GM19463 (cell line): ENCODE data around the gene CST6.

Source experiments
- ATAC-seq: cut with Tn5 transposase; IDR thresholded peaks from one replicate; pipeline ENCODE4 v1.9.1; 2021; ENCODE audit warnings: mild to moderate bottlenecking, moderate library complexity; ENCODE audit not compliant: unreplicated experiment

CST6 gene, protein sequence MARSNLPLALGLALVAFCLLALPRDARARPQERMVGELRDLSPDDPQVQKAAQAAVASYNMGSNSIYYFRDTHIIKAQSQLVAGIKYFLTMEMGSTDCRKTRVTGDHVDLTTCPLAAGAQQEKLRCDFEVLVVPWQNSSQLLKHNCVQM

DNA sequence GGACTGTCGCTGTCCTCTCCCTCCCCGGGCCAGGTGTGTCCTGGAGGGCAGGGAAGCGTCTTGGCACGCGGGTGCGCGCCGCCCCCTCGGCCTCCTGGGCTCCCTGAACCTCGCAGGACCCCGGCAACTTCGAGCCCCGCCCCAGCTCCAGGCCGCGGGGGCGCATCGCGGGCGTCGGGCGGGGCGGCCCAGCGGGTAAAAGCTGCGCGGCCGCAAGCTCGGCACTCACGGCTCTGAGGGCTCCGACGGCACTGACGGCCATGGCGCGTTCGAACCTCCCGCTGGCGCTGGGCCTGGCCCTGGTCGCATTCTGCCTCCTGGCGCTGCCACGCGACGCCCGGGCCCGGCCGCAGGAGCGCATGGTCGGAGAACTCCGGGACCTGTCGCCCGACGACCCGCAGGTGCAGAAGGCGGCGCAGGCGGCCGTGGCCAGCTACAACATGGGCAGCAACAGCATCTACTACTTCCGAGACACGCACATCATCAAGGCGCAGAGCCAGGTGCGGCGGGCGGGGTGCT, at the start of gene CST6:
CST6 (plus strand) TSS at position 224 of the 519 bp plus-strand sequence; CDS start at position 261, 37 bp downstream.
- ATAC-seq = no peak

DNA sequence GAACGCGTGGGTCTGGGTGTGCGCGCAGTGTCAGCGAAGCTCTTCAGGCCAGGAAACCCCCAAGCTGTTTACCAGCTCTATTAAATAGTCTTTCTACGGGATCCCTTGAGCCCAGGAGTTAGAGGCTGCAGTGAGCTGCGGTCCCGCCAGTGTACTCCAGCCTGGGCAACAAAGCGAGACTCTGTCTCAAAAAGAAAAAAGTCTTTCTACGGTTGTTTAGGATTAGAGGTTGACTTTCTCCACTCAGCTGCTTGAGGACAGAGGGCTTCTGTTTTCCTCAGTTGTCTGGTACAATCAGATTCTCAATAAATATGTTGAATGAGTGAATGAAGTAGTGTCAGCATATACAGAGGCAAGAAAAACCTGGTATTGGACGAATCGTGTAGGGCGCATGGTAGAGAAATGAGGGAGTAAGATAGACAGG, 49.7 kb upstream of the CST6 start:
- ATAC-seq = no peak

DNA sequence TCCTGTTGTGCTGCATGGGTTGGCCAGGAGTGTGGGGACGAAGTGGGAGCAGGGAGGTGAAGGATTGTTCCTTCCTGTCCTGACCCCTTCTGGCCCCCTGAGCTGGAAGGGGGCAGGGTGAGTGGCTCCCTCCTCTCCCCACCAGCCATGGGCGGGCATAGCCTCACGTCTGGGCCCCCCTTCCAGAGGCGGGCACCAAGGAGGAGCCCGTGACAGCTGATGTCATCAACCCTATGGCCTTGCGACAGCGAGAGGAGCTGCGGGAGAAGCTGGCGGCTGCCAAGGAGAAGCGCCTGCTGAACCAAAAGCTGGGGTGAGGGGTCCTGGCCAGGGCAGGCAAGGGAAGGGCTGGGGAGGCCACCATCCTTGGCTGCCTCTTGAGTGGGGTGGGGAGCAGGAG, 46.9 kb upstream of the CST6 start:
- no peak for ATAC-seq

DNA sequence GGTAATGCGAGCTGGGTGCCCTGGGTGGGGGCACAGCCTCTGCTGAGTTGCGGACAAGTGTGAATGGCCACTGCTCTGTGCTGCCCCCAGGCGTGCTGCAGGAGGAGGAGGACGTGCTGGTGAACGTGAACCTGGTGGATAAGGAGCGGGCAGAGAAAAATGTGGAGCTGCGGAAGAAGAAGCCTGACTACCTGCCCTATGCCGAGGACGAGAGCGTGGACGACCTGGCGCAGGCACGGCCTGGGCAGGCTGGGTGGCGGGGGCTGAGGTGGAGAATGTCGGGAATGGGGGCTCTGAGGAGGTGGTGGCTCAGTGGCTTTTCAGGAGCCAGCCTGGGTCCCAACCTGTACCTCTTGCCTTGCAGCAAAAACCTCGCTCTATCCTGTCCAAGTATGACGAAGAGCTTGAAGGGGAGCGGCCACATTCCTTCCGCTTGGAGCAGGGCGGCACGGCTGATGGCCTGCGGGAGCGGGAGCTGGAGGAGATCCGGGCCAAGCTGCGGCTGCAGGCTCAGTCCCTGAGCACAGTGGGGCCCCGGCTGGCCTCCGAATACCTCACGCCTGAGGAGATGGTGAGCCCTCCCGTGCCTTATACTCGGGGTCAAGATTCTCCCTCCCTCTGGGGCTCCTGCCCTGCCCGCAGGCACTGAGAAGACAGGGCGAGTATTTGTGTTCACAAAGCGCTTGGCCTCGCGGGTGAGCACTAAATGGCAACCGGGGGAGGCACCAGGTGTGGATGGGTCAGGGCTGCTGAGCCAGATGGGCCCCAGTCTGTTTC, 45.6 kb upstream of the CST6 start:
- ATAC-seq = no peak

DNA sequence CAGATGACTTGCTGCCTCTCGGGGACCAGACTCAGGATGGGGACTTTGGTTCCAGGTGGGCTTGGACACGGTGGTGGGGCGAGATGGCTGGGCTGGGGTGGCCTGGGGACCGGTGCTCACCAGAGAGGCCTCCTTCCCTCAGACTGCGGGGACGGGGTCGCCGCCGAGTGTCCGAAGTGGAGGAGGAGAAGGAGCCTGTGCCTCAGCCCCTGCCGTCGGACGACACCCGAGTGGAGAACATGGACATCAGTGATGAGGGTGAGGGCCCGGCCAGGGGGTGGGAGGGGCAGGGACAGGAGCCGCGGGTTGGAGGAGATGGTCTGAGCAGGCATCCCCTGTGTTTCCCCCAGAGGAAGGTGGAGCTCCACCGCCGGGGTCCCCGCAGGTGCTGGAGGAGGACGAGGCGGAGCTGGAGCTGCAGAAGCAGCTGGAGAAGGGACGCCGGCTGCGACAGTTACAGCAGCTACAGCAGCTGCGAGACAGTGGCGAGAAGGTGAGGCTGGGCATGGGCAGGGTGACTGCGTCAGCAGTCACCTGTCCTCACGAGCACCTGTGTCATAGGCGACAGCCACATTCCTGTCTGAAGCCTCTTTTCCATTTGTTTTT, 44.4 kb upstream of the CST6 start:
- ATAC-seq = no peak

DNA sequence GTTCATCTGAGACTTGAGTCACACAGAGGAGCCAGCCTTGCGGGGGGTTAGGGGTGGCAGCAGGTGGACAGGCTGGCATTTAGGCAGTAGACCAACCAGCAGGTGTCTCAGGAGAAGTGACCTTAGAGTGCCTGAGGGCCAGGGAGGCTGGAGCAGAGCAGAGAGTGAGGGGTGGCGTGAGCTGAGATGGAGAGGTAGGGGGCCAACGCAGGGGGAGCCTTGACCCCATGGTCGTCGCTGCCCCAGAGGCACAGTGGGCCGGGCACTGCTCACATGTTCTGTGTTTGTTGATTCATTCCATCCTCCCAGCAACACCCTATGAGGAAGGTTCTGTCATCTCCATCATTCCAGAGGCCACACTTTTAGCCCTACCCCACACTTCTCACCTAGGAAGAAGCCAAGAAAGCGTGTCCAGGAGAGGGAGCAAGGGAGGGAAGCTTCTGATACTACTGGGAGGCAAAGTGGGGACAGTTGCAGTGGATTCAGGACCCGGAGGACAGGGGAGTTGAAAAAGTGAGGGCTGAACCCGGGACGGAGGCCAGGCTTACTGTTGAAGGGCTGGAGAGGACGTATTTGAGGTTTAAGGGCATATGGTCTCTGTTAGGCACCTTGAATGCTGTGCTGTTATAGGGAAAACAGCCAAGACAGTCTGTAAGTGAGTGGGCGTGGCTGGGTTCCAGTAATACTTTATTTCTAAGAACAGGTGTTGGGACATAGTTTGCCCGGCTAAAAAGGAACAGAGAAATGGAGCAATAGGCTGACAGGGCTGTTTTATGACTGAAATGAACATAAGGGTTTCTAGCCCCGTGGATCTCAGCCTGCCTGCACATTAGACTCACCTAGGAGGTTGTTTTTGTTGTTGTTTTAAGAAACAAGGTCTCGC, 43.0 kb upstream of the CST6 start:
- ATAC-seq = no peak

DNA sequence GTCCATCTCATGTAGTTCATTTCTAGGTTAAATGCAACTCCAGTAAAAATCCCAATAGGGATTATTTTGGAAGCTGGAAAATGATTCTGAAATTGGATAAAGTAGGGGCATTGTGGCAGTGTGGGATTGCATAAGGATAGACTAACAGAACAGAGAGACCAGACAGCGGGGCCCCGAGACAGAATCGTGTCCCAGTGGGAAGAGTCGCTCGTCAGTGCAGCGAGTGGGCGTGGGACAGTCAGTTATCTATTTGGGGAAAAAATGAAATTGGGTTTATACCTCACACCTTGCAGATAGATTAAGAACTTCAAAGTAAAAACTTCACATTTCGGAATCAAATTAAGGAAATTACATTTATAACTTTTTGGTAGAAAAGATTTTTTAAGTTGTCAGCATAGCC, 39.7 kb upstream of the CST6 start:
- ATAC-seq = no peak

DNA sequence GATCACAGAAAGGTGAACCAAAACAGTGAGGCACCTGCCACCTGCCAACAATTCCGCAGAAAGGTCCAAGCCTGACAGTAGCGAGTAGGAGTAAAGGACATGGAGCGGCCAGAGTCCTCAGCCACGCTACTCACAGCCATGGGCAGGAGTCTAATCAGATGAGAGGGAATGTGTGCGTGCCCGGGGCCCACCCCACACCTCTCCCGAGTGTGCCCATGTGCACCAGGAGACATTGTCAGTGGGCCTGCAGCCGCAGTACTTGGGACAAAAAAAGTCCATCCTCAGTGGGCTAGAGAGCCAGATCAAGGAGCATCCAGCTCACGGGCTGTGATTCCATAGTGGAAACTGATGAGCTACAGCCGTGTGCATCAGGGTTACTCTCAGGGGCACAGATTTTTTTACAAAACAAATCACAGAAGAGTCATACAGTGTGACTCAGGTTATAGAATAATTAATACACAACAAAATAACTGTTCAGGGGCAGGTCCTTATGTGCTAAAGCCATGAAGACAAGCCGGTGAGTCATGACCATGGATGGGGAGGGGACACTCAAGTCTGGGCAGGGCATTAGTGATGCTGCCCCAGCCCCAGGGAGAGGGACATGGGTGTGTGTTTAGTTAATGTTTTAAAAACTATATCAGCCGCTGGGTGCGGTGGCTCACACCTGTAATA, 38.2 kb upstream of the CST6 start:
- no peak for ATAC-seq

DNA sequence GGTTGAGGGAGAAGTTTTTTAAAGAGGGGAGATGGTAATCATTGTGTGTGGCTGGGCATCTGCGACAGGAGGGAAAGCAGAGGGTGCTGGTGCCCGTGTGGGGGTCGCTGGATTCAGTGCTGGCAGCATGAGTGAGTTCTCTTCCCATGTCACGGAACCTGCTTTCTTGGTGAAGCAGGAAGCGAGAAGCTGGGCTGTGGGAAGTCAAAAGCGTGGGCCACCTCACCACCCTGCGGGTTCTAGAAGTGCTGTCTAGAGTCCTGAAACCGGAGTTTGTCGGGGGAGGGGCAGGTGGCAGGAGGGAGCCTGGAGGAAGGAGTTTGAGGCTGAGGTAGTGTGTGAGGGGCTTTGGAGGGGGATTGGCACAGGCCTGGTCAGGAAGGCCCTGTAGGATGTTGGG, 36.0 kb upstream of the CST6 start:
- ATAC-seq = no peak

DNA sequence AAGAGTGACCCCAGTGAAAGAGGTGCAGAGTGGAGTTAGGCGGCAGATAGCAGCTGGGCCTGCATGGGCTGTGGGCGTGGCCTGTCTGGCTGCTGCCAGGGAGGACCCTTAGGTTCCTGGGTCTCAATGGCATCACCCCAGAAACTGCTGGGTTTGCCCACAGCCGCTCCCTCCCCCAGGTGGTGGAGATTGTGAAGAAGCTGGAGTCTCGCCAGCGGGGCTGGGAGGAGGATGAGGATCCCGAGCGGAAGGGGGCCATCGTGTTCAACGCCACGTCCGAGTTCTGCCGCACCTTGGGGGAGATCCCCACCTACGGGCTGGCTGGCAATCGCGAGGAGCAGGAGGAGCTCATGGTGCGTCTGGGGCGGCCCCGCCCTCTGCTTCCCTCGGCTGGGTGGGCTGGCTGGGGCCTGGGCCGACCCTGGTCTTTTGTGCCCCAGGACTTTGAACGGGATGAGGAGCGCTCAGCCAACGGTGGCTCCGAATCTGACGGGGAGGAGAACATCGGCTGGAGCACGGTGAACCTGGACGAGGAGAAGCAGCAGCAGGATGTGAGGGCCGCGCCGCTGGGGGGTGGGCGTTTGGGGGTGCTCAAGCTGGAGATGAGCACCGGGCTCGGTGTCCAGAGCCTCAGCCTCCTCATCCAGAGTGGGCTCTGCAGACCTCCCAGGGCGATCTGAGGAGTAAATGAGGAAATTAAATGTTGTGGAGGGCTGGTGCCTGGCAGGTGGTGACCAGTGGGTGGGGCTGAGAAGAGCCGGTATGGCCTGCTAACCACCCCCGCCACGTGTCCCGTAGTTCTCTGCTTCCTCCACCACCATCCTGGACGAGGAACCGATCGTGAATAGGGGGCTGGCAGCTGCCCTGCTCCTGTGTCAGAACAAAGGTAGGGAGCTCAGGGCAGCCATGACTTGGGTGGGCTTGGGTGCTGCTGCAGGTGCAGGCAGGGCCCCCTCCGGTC, 35.3 kb upstream of the CST6 start:
- no peak for ATAC-seq

DNA sequence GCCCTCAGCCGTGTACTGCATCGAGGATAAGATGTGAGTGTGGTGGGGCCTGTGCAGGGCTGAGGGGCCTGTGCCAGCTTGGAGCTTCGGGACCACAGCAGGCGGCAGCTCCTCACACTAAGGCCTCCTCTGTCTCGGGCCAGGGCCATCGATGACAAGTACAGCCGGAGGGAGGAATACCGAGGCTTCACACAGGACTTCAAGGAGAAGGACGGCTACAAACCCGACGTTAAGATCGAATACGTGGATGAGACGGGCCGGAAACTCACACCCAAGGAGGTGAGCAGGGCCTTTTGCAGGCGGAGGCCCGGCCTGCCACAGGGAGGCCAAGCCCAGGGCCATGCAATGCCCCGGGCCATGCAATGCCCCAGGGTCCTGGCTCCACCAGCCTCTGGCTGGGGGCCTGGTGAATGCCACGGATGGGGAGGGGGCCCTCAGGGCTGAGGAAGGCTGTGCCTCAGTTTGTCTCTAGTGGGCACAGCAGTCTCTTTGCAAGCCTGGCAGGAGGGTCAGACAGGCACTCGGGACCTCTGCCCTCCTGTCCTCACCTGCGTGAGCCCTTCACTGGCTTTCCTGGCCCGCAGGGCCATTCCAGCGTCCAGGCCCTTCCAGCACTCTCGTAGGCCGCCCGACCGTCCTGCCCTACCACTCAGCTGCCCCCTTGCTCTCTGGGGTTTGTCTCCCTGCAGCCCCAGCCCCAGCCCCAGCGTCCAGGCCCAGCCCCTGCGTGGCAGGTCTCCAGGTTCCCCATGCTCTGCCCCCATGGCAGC, 34.0 kb upstream of the CST6 start:
- no peak for ATAC-seq

DNA sequence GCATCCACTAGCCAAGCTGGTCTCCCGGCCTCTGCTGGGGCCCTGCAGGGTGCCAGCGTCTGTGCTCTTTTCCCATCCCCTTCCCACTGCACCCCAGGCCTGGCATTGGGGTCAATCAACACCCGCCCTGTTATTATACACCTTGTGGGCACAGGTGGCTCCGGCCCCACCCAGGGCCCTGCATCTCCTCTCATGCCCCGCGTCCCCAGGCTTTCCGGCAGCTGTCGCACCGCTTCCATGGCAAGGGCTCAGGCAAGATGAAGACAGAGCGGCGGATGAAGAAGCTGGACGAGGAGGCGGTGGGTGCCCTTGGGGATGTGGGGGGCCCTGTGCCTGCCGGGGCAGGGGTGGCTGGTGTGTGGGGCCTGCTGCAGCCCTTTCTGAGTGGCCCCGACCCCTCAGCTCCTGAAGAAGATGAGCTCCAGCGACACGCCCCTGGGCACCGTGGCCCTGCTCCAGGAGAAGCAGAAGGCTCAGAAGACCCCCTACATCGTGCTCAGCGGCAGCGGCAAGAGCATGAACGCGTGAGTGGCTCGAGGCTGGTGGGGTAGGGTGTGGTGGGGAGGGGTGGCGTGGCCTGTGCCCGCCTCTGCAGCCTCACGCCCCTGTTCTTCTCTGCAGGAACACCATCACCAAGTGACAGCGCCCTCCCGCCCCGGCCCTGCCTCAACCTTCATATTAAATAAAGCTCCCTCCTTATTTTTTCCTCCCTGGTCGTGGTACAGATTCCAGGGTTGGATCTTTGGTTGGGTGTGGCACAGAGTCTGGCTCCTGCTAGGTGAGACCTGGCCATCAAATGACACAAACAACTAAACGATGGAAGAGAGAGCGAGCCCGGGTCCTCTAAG, 33.2 kb upstream of the CST6 start:
- ATAC-seq = no peak

DNA sequence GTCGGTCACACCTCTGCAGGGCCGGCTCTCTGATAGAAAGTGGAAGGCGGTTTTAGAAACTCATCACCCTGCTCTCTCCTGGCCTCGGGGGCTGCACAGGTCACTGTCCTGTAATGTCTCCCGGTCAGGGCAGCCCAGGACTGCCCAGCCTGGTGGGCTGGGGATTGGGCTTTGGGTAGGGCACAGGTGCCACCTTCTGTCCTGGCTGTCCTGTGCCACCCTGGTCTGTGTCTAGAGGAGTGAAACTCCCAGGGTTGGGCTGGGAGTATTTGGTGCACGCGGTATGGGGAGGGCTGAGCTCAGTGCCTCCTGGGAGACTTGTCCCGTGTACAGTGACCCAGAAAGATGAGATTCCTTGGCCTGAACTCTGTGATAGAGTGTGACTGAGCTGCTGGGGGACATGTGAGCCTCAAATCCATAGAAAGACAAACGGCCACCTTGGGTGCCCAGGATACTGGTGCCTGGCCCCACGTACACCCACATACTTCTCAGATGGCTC, 32.5 kb upstream of the CST6 start:
- ATAC-seq = no peak

DNA sequence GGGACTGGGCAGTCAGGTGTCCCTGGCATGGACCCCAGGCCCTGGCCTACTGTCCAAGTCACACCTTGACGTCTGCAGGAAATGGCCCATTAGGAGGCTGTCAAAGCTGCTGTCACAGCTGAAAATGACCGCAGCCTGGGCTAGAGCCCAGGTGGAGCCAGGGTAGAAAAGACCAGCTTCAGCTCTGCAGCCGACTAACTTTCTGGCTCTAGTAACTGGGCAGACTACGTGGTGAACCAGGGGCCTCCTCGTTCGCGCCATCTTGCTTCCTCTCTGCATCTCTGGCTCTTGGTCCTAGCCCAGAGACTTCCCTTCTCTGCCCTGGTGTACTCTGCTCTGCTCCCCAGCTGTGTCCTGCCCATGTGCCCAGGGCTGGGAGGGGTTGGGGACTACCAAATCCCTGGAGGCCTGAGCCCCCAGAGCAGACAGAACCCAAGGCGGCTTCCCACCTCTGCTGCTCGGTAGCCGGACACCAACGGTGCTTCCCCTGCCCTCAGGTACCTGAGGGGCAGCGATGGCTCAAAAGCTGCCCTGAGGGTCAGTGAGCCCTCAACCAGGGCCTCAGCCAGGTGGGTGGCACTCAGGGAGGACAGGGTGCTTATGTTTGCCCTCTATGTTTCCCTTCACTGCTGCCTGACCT, 30.6 kb upstream of the CST6 start:
- ATAC-seq = no peak

DNA sequence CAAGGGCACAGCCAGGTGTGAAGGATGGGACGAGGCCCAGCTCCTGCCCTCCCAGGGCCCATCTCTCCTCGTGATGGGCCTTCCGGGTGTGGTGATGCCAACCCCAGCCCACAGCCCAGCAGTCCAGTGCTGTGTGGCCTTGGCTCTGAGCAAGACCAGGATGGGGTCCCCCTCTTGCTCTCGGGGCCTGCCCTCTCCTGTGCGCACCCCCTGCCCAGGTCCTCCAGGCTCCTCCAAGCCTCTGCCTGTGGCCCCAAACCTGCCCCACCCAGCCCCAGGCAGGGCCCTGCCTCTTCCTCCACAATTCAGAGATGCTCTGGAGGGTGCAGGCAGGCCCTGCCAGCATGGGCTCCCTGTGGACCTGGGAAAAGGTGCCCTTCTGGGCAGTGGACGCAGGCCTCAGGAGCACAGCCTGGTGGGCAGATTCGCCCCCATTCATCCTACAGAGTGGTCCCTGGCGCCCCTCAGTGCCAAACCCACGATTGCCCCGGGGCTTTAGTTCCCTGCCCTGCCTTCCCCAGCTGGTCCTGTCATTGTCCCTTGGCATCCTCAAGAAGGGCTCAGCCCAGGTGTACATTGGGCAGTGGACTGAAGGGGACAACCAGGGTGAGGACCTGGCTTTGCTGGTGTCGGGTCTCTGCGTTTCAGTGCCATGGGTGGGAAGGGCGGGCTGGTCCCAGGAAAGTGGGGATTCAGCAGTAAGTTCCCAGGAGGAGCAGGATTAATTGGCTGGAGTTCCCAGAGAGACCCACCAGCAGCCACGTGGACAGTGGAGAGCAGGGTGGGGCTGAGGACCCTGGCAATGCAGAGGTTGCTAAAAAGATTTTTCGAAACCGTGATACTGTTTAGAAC, 29.6 kb upstream of the CST6 start:
- ATAC-seq = no peak
